GM12878 (cell line): Measurements from ENCODE around the gene TROAP. TPM values are rescaled to one million over a fixed set of nuclear protein-coding genes. Genes with fewer than 3 reads are reported as not detected.
A peak's percentile ranks its signal among the peaks of the same experiment; 100 is the strongest.

Experiments
- BACH1 ChIP-seq: fragments of 450-650 bp; IDR thresholded peaks from 2 replicates; pipeline ENCODE4 v1.6.1; 2017; ENCODE audit warnings: mild to moderate bottlenecking, borderline replicate concordance
- BHLHE40 ChIP-seq, 2 experiments: fragments of 450-650 bp in 1 of 2; IDR thresholded peaks; 2 replicates each; pipeline ENCODE4 v1.6.1; 2011 to 2017; ENCODE audit warnings: low read depth in 2 of 2, borderline replicate concordance in 1 of 2, improper control_type of control experiment in 1 of 2, low read length in 1 of 2, mild to moderate bottlenecking in 1 of 2
- CBX5 ChIP-seq: sonication (generic); IDR thresholded peaks from 2 replicates; pipeline ENCODE4 v1.6.1; 2016; ENCODE audit warnings: low read depth, moderate library complexity, mild to moderate bottlenecking, inconsistent platforms
- CHD1 ChIP-seq: IDR thresholded peaks from 2 replicates; pipeline ENCODE4 v1.6.1; 2012; ENCODE audit warnings: low read depth, low read length, improper control_type of control experiment
- HDAC6 ChIP-seq: fragments of 200-600 bp; sonication (generic); IDR thresholded peaks from one replicate; pipeline ENCODE4 v1.8.0; 2017; ENCODE audit warnings: antibody characterized with exemption; ENCODE audit not compliant: unreplicated experiment
- IRF4 ChIP-seq: IDR thresholded peaks from 2 replicates; pipeline ENCODE4 v1.6.1; 2011; ENCODE audit warnings: low read depth, low read length
- KDM1A ChIP-seq: fragments of 200-600 bp; sonication (generic); IDR thresholded peaks from 2 replicates; pipeline ENCODE4 v1.6.1; 2016; ENCODE audit warnings: borderline replicate concordance
- KLF5 ChIP-seq: fragments of 450-650 bp; IDR thresholded peaks from 2 replicates; pipeline ENCODE4 v1.6.1; 2014; ENCODE audit warnings: mild to moderate bottlenecking; ENCODE audit not compliant: partially characterized antibody
- MEF2A ChIP-seq: IDR thresholded peaks from 2 replicates; pipeline ENCODE4 v1.6.1; 2011; ENCODE audit warnings: low read depth, mild to moderate bottlenecking, low read length, moderate library complexity; ENCODE audit not compliant: insufficient read depth
- MXI1 ChIP-seq: fragments of 150-350 bp; IDR thresholded peaks from 2 replicates; pipeline ENCODE4 v1.6.1; 2011; ENCODE audit warnings: low read depth, mild to moderate bottlenecking, inconsistent platforms, low read length, improper control_type of control experiment
- MYC ChIP-seq: IDR thresholded peaks from 2 replicates; pipeline ENCODE4 v1.6.1; 2011; ENCODE audit warnings: mild to moderate bottlenecking, low read length, moderate library complexity, inconsistent platforms; ENCODE audit not compliant: insufficient read depth, insufficient replicate concordance, insufficient read length, severe bottlenecking
- NFXL1 ChIP-seq: fragments of 450-650 bp; IDR thresholded peaks from 2 replicates; pipeline ENCODE4 v1.6.1; 2017; ENCODE audit warnings: antibody characterized with exemption, mild to moderate bottlenecking, borderline replicate concordance
- NR2C1 ChIP-seq: fragments of 450-650 bp; IDR thresholded peaks from 2 replicates; pipeline ENCODE4 v1.6.1; 2017; ENCODE audit warnings: antibody characterized with exemption, mild to moderate bottlenecking, moderate library complexity
- NR2F1 ChIP-seq: fragments of 450-650 bp; conservative IDR thresholded peaks from 2 replicates; pipeline ENCODE4 v1.6.1; 2017; ENCODE audit warnings: mild to moderate bottlenecking
- PML ChIP-seq: IDR thresholded peaks from 2 replicates; pipeline ENCODE4 v1.6.1; 2012; ENCODE audit warnings: low read length, inconsistent platforms
- POU2F2 ChIP-seq: IDR thresholded peaks from 3 replicates; pipeline ENCODE4 v1.6.1; 2011; ENCODE audit warnings: low read depth, mild to moderate bottlenecking, low read length, borderline replicate concordance
- RB1 ChIP-seq: fragments of 450-650 bp; formaldehyde crosslinking; IDR thresholded peaks from 2 replicates; pipeline ENCODE4 v1.6.1; 2017; ENCODE audit warnings: mild to moderate bottlenecking, borderline replicate concordance
- STAT1 ChIP-seq: fragments of 450-650 bp; conservative IDR thresholded peaks from 2 replicates; pipeline ENCODE4 v1.6.1; 2014; ENCODE audit warnings: antibody characterized with exemption, mild to moderate bottlenecking
- SUZ12 ChIP-seq: fragments of 200-600 bp; sonication (generic); IDR thresholded peaks from one replicate; pipeline ENCODE4 v1.6.1; 2018; ENCODE audit warnings: antibody characterized with exemption, mild to moderate bottlenecking; ENCODE audit not compliant: unreplicated experiment
- YY1 ChIP-seq: IDR thresholded peaks from 2 replicates; pipeline ENCODE4 v1.6.1; 2011; ENCODE audit warnings: low read depth, mild to moderate bottlenecking, low read length
- polyA plus RNA-seq, 11 experiments: library from polyadenylated mRNA; depleted of rRNA in 4 of 11; unstranded in 6 of 11; stranded (reverse) in 5 of 11; fragments of >200 nt; fragmentation: Nextera tagmentation in 4 of 11; fragmentation: Illumina TruSeq in 1 of 11; extraction: Ambion mirVana in 4 of 11; extraction: Trizol in 1 of 11; gene quantifications; 1 replicate in 1 of 11; 2 replicates in 10 of 11; pipeline versions ENCODE4 v1.2.1 to v1.2.3, GENCODE V29; 2011 to 2016; ENCODE audit warnings: inconsistent platforms in 2 of 11, missing spikeins in 2 of 11, low read depth in 1 of 11
- total RNA-seq, 4 experiments: library from RNA; depleted of rRNA in 3 of 4; stranded (reverse); fragments of >200 nt in 3 of 4; fragmentation: Illumina TruSeq in 1 of 4; extraction: Trizol in 1 of 4; gene quantifications; 2 replicates each; pipeline versions ENCODE4 v1.2.1 to v1.2.3, GENCODE V29; 2013 to 2021
- TF ChIP-seq, protein P1 (sequence below): IDR thresholded peaks from 2 replicates; pipeline ENCODE4 v1.6.1; 2011; ENCODE audit warnings: low read depth, low read length, improper control_type of control experiment, borderline replicate concordance
- TF ChIP-seq, protein P2 (sequence below): fragments of 450-650 bp; conservative IDR thresholded peaks from 2 replicates; pipeline ENCODE4 v1.6.1; 2017; ENCODE audit warnings: mild to moderate bottlenecking, moderate library complexity
- TF ChIP-seq, protein P3 (sequence below): fragments of 450-650 bp; IDR thresholded peaks from 2 replicates; pipeline ENCODE4 v1.6.1; 2017; ENCODE audit warnings: mild to moderate bottlenecking, moderate library complexity
- TF ChIP-seq, protein P4 (sequence below): IDR thresholded peaks from 2 replicates; pipeline ENCODE4 v1.6.1; 2012; ENCODE audit warnings: low read depth, low read length, improper control_type of control experiment

Gene TROAP
- total and polyA plus RNA-seq, 10 of the 15 experiments (the other 5 are each of a cell fraction or from before 2014, with no cell fraction given) = 26.8 to 93.7 (median 52.6) TPM

DNA sequence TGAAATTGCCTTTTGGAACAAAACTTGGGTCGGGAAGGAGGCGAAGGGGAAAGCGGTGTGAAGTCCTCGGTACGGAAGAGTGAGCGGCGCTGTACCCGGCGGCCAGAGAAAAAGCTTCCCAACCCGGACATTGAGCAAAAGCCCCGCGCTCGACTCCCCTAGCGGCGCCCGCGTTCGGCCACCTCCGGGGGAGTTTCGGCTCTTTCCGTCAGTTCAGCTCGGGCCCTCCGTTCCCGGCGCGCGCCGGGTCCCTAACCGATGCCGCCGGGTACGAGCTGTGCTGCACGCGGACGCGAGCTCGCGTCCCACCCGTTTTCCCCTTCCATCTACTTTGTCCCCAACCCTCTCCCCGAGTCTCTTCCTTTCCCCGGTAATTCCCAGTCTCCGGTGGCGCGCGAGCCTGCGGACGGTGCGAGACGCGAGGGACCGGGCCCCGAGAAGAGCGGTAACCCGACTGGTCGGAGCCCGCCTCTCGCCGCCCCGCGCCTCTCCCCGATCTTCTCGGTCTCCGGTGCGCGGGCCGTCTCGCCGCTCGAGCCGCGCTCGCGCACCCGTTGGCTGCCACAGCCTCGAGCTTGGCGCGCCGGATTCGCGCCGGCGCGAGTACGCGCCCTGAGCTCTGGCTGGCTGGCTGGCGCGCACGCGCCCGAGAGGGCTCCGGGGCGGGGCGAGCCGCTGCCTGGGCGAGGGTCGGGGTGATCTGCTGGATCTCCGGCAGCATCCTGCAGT lies 43.8 kb downstream of the TROAP start (continued):
- peak; percentile 58 for TF ChIP-seq KLF5
- TF ChIP-seq KDM1A = no peak
- TF ChIP-seq, protein P1, sequence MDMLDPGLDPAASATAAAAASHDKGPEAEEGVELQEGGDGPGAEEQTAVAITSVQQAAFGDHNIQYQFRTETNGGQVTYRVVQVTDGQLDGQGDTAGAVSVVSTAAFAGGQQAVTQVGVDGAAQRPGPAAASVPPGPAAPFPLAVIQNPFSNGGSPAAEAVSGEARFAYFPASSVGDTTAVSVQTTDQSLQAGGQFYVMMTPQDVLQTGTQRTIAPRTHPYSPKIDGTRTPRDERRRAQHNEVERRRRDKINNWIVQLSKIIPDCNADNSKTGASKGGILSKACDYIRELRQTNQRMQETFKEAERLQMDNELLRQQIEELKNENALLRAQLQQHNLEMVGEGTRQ = no peak
- TF ChIP-seq CHD1 = no peak
- 0 out of 3 replicates have a peak, but pooled peaks have one; percentile 46 for TF ChIP-seq POU2F2
- 0 out of 2 replicates have a peak, but pooled peaks have one; percentile 1 for TF ChIP-seq NR2F1
- TF ChIP-seq SUZ12 = no peak
- TF ChIP-seq MEF2A = 0 out of 2 replicates have a peak, but pooled peaks have one; percentile 15
- TF ChIP-seq PML = peak; percentile 96
- TF ChIP-seq, protein P2, sequence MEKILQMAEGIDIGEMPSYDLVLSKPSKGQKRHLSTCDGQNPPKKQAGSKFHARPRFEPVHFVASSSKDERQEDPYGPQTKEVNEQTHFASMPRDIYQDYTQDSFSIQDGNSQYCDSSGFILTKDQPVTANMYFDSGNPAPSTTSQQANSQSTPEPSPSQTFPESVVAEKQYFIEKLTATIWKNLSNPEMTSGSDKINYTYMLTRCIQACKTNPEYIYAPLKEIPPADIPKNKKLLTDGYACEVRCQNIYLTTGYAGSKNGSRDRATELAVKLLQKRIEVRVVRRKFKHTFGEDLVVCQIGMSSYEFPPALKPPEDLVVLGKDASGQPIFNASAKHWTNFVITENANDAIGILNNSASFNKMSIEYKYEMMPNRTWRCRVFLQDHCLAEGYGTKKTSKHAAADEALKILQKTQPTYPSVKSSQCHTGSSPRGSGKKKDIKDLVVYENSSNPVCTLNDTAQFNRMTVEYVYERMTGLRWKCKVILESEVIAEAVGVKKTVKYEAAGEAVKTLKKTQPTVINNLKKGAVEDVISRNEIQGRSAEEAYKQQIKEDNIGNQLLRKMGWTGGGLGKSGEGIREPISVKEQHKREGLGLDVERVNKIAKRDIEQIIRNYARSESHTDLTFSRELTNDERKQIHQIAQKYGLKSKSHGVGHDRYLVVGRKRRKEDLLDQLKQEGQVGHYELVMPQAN = peak; percentile 77
- TF ChIP-seq, protein P3, sequence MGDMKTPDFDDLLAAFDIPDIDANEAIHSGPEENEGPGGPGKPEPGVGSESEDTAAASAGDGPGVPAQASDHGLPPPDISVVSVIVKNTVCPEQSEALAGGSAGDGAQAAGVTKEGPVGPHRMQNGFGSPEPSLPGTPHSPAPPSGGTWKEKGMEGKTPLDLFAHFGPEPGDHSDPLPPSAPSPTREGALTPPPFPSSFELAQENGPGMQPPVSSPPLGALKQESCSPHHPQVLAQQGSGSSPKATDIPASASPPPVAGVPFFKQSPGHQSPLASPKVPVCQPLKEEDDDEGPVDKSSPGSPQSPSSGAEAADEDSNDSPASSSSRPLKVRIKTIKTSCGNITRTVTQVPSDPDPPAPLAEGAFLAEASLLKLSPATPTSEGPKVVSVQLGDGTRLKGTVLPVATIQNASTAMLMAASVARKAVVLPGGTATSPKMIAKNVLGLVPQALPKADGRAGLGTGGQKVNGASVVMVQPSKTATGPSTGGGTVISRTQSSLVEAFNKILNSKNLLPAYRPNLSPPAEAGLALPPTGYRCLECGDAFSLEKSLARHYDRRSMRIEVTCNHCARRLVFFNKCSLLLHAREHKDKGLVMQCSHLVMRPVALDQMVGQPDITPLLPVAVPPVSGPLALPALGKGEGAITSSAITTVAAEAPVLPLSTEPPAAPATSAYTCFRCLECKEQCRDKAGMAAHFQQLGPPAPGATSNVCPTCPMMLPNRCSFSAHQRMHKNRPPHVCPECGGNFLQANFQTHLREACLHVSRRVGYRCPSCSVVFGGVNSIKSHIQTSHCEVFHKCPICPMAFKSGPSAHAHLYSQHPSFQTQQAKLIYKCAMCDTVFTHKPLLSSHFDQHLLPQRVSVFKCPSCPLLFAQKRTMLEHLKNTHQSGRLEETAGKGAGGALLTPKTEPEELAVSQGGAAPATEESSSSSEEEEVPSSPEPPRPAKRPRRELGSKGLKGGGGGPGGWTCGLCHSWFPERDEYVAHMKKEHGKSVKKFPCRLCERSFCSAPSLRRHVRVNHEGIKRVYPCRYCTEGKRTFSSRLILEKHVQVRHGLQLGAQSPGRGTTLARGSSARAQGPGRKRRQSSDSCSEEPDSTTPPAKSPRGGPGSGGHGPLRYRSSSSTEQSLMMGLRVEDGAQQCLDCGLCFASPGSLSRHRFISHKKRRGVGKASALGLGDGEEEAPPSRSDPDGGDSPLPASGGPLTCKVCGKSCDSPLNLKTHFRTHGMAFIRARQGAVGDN = 0 out of 2 replicates have a peak, but pooled peaks have one; percentile 64
- peak; percentile 10 to 62; a peak in 2 of 4 replicates for TF ChIP-seq BHLHE40 (IDR thresholded peaks at IDR 0.05; ENCODE audit: borderline replicate concordance in 1 of 2, low read depth in 2 of 2, low read length in 1 of 2)
- TF ChIP-seq CBX5 = no peak
- peak; percentile 74 for TF ChIP-seq BACH1
- TF ChIP-seq HDAC6 = no peak
- TF ChIP-seq STAT1 = 0 out of 2 replicates have a peak, but pooled peaks have one; percentile 79
- TF ChIP-seq, protein P4, sequence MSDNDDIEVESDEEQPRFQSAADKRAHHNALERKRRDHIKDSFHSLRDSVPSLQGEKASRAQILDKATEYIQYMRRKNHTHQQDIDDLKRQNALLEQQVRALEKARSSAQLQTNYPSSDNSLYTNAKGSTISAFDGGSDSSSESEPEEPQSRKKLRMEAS = peak; percentile 75; the same call in 1 of the 2 replicates
- no peak for TF ChIP-seq MYC
- peak; percentile 67 for TF ChIP-seq MXI1
- TF ChIP-seq RB1 = peak; percentile 96
- TF ChIP-seq YY1 = peak; percentile 51; the same call in 1 of the 2 replicates
- no peak for TF ChIP-seq IRF4
- TF ChIP-seq NFXL1 = no peak
- no peak for TF ChIP-seq NR2C1
